ENCODE data around the gene MAP3K10.

MAP3K10 gene

GRCh38 chr19:40204381-40204780, 13.2 kb downstream of the MAP3K10 start:
- no peak overlapping the region for H3K4me3 Mint-ChIP-seq
- no peak for TF ChIP-seq CTCF (IDR thresholded peaks at IDR 0.05; ENCODE audit: unreplicated experiment in 3 of 3)
- H3K27ac Mint-ChIP-seq: no peak overlapping the region
- H3K4me1 Mint-ChIP-seq: no peaks in the 10 kb centered on the region
- H3K27me3 Mint-ChIP-seq (ENCODE audit: low read depth): peaks cover 3% of the 10 kb centered on the region
- peaks cover 23% of the 10 kb centered on the region for H3K36me3 Mint-ChIP-seq (ENCODE audit: low read depth)
- H3K9me3 Mint-ChIP-seq: no peaks in the 10 kb centered on the region

- Mint-ChIP-seq H3K27me3 (ENCODE audit: low read depth) (peaks cover 3% of the 10 kb centered on the region), H3K36me3 (ENCODE audit: low read depth) (peaks cover 32% of the 10 kb centered on the region), H3K27ac (no peak overlapping the region), H3K4me1 (no peaks in the 10 kb centered on the region), H3K9me3 (no peaks in the 10 kb centered on the region), H3K4me3 (no peak overlapping the region)
- TF ChIP-seq CTCF (IDR thresholded peaks at IDR 0.05; ENCODE audit: unreplicated experiment in 3 of 3): no peak
Observed at GRCh38 chr19:40205760-40206159, 14.5 kb downstream of the MAP3K10 start.

GRCh38 chr19:40208602-40209001, 17.4 kb downstream of the MAP3K10 start:
- TF ChIP-seq CTCF (IDR thresholded peaks at IDR 0.05; ENCODE audit: unreplicated experiment in 3 of 3): no peak
- Mint-ChIP-seq H3K27me3 (ENCODE audit: low read depth) (no peaks in the 10 kb centered on the region), H3K36me3 (ENCODE audit: low read depth) (peaks cover 38% of the 10 kb centered on the region), H3K4me3 (no peak overlapping the region), H3K9me3 (no peaks in the 10 kb centered on the region), H3K4me1 (no peaks in the 10 kb centered on the region), H3K27ac (no peak overlapping the region)

- H3K27ac Mint-ChIP-seq: no peak overlapping the region
- H3K9me3 Mint-ChIP-seq: no peaks in the 10 kb centered on the region
- H3K4me3 Mint-ChIP-seq: no peak overlapping the region
- H3K4me1 Mint-ChIP-seq: no peaks in the 10 kb centered on the region
- peaks cover 28% of the 10 kb centered on the region for H3K36me3 Mint-ChIP-seq (ENCODE audit: low read depth)
- peaks cover 10% of the 10 kb centered on the region for H3K27me3 Mint-ChIP-seq (ENCODE audit: low read depth)
- TF ChIP-seq CTCF (IDR thresholded peaks at IDR 0.05; ENCODE audit: unreplicated experiment in 3 of 3): no peak
Observed at GRCh38 chr19:40210889-40211288, 19.7 kb downstream of the MAP3K10 start.

- H3K36me3 Mint-ChIP-seq (ENCODE audit: low read depth): peaks cover 32% of the 10 kb centered on the region
- no peak overlapping the region for H3K4me3 Mint-ChIP-seq
- TF ChIP-seq CTCF (IDR thresholded peaks at IDR 0.05; ENCODE audit: unreplicated experiment in 3 of 3): no peak
- H3K27ac Mint-ChIP-seq: no peak overlapping the region
- peaks cover 32% of the 10 kb centered on the region for H3K27me3 Mint-ChIP-seq (ENCODE audit: low read depth)
- H3K9me3 Mint-ChIP-seq: no peaks in the 10 kb centered on the region
- peaks cover 9% of the 10 kb centered on the region for H3K4me1 Mint-ChIP-seq
Observed at GRCh38 chr19:40213251-40213829, 22.1 kb downstream of the MAP3K10 start.

- Mint-ChIP-seq H3K36me3 (ENCODE audit: low read depth) (peaks cover 28% of the 10 kb centered on the region), H3K4me1 (peaks cover 9% of the 10 kb centered on the region), H3K27me3 (ENCODE audit: low read depth) (peaks cover 39% of the 10 kb centered on the region), H3K4me3 (no peak overlapping the region), H3K9me3 (no peaks in the 10 kb centered on the region), H3K27ac (no peak overlapping the region)
- no peak for TF ChIP-seq CTCF (IDR thresholded peaks at IDR 0.05; ENCODE audit: unreplicated experiment in 3 of 3)
Observed at GRCh38 chr19:40213882-40214570, 22.8 kb downstream of the MAP3K10 start.

Measured in nephron (organoid).